HepG2 (cell line): ENCODE data around the gene ZNF620. TPM values are rescaled to one million over a fixed set of nuclear protein-coding genes. Genes with fewer than 3 reads are reported as not detected.
A peak's percentile ranks its signal among the peaks of the same experiment; 100 is the strongest.

Experiments
- BHLHE40 ChIP-seq: IDR thresholded peaks from 2 replicates; pipeline ENCODE4 v1.6.1; 2011; ENCODE audit warnings: low read length, improper control_type of control experiment
- FOSL2 ChIP-seq: sonication (generic); formaldehyde crosslinking; IDR thresholded peaks from 2 replicates; pipeline ENCODE4 v1.4.0; 2020; ENCODE audit warnings: missing genetic modification reagents
- HCFC1 ChIP-seq: fragments of 150-350 bp; IDR thresholded peaks from 2 replicates; pipeline ENCODE4 v1.6.1; 2014; ENCODE audit warnings: low read depth, low read length
- HMG20B ChIP-seq: conservative IDR thresholded peaks from 2 replicates; pipeline ENCODE4 v1.6.1; 2016; ENCODE audit warnings: missing genetic modification reagents, missing compliant biosample characterization
- HNRNPLL ChIP-seq: fragments of 200-400 bp; formaldehyde crosslinking; IDR thresholded peaks from 2 replicates; pipeline ENCODE4 v1.6.1; 2017; ENCODE audit warnings: mild to moderate bottlenecking, low read depth, low read length; ENCODE audit not compliant: poor library complexity, severe bottlenecking
- JDP2 ChIP-seq: sonication (generic); formaldehyde crosslinking; IDR thresholded peaks from 2 replicates; pipeline ENCODE4 v1.8.1; 2022; ENCODE audit warnings: missing genetic modification reagents, borderline replicate concordance
- KDM5A ChIP-seq: fragments of 200-600 bp; sonication (generic); IDR thresholded peaks from 2 replicates; pipeline ENCODE4 v1.7.0; 2018; ENCODE audit warnings: antibody characterized with exemption, mild to moderate bottlenecking, low read length, borderline replicate concordance
- MAFF ChIP-seq: IDR thresholded peaks from 2 replicates; pipeline ENCODE4 v1.6.1; 2011; ENCODE audit warnings: low read depth, low read length, improper control_type of control experiment
- MED1 ChIP-seq: sonication (generic); formaldehyde crosslinking; IDR thresholded peaks from 2 replicates; pipeline ENCODE4 v1.4.0; 2020; ENCODE audit warnings: missing genetic modification reagents
- MED8 ChIP-seq: sonication (generic); formaldehyde crosslinking; IDR thresholded peaks from 2 replicates; pipeline ENCODE4 v1.8.1; 2023; ENCODE audit warnings: mild to moderate bottlenecking, missing genetic modification reagents; ENCODE audit not compliant: insufficient replicate concordance
- MTA1 ChIP-seq: sonication (generic); formaldehyde crosslinking; IDR thresholded peaks from 2 replicates; pipeline ENCODE4 v1.4.0; 2020; ENCODE audit warnings: missing genetic modification reagents, mild to moderate bottlenecking, borderline replicate concordance
- RFX1 ChIP-seq: fragments of 450-650 bp; IDR thresholded peaks from 2 replicates; pipeline ENCODE4 v1.6.1; 2017
- RFXAP ChIP-seq: sonication (generic); formaldehyde crosslinking; IDR thresholded peaks from 2 replicates; pipeline ENCODE4 v1.4.0; 2020; ENCODE audit warnings: missing genetic modification reagents, borderline replicate concordance
- RXRB ChIP-seq: IDR thresholded peaks from 2 replicates; pipeline ENCODE4 v1.6.1; 2016; ENCODE audit warnings: borderline replicate concordance, missing genetic modification reagents, missing compliant biosample characterization
- SATB2 ChIP-seq: sonication (generic); formaldehyde crosslinking; IDR thresholded peaks from 2 replicates; pipeline ENCODE4 v1.5.0; 2020; ENCODE audit warnings: missing genetic modification reagents
- STAT5B ChIP-seq: sonication (generic); formaldehyde crosslinking; IDR thresholded peaks from 2 replicates; pipeline ENCODE4 v1.4.0; 2020; ENCODE audit warnings: missing genetic modification reagents
- TP53 ChIP-seq: sonication (generic); formaldehyde crosslinking; conservative IDR thresholded peaks from 2 replicates; pipeline ENCODE4 v1.4.0; 2020; ENCODE audit warnings: missing genetic modification reagents
- USF2 ChIP-seq, 2 experiments: sonication (generic) in 1 of 2; formaldehyde crosslinking in 1 of 2; IDR thresholded peaks; 2 replicates each; pipeline versions ENCODE4 v1.5.1 to v1.6.1; 2011 to 2020; ENCODE audit warnings: borderline replicate concordance in 1 of 2, low read depth in 1 of 2, low read length in 1 of 2, mild to moderate bottlenecking in 1 of 2, missing genetic modification reagents in 1 of 2, moderate library complexity in 1 of 2
- ZBTB21 ChIP-seq: sonication (generic); formaldehyde crosslinking; IDR thresholded peaks from 2 replicates; pipeline ENCODE4 v1.4.0; 2020; ENCODE audit warnings: missing genetic modification reagents
- ZNF30 ChIP-seq: sonication (generic); formaldehyde crosslinking; IDR thresholded peaks from 2 replicates; pipeline ENCODE4 v1.5.0; 2020; ENCODE audit warnings: mild to moderate bottlenecking, missing genetic modification reagents
- ZNF337 ChIP-seq: sonication (generic); formaldehyde crosslinking; IDR thresholded peaks from 2 replicates; pipeline ENCODE4 v1.5.1; 2020; ENCODE audit warnings: missing genetic modification reagents, low read depth, mild to moderate bottlenecking, borderline replicate concordance
- ZNF34 ChIP-seq: sonication (generic); formaldehyde crosslinking; IDR thresholded peaks from 2 replicates; pipeline ENCODE4 v1.4.0; 2020; ENCODE audit warnings: mild to moderate bottlenecking, missing genetic modification reagents, borderline replicate concordance
- ZNF512B ChIP-seq: sonication (generic); formaldehyde crosslinking; IDR thresholded peaks from 2 replicates; pipeline ENCODE4 v1.5.1; 2020; ENCODE audit warnings: missing genetic modification reagents, mild to moderate bottlenecking, borderline replicate concordance
- polyA plus RNA-seq, 8 experiments: library from polyadenylated mRNA; depleted of rRNA in 3 of 8; stranded (reverse) in 7 of 8; unstranded in 1 of 8; fragments of >200 nt; fragmentation: Illumina TruSeq in 4 of 8; extraction: Trizol in 4 of 8; gene quantifications; 2 replicates each; pipeline versions ENCODE4 v1.2.1 to v1.2.3, GENCODE V29; 2011 to 2016; ENCODE audit warnings: low read depth in 4 of 8, missing spikeins in 1 of 8, mixed read lengths in 1 of 8; ENCODE audit not compliant: insufficient read depth in 1 of 8
- total RNA-seq, 5 experiments: library from RNA; depleted of rRNA; stranded (reverse); fragments of >200 nt; fragmentation: Illumina TruSeq; extraction: Trizol; gene quantifications; 2 replicates each; pipeline ENCODE4 v1.2.3, GENCODE V29; 2016; ENCODE audit warnings: low read depth in 1 of 5
- TF ChIP-seq, protein P1 (sequence below): sonication (generic); formaldehyde crosslinking; IDR thresholded peaks from 2 replicates; pipeline ENCODE4 v1.4.0; 2020; ENCODE audit warnings: mild to moderate bottlenecking, missing genetic modification reagents, borderline replicate concordance

The ZNF620 gene
- total and polyA plus RNA-seq, 2 of the 13 experiments (the other 11 are each of a cell fraction or from before 2014, with no cell fraction given), result 2.3 to 12.2 TPM

DNA sequence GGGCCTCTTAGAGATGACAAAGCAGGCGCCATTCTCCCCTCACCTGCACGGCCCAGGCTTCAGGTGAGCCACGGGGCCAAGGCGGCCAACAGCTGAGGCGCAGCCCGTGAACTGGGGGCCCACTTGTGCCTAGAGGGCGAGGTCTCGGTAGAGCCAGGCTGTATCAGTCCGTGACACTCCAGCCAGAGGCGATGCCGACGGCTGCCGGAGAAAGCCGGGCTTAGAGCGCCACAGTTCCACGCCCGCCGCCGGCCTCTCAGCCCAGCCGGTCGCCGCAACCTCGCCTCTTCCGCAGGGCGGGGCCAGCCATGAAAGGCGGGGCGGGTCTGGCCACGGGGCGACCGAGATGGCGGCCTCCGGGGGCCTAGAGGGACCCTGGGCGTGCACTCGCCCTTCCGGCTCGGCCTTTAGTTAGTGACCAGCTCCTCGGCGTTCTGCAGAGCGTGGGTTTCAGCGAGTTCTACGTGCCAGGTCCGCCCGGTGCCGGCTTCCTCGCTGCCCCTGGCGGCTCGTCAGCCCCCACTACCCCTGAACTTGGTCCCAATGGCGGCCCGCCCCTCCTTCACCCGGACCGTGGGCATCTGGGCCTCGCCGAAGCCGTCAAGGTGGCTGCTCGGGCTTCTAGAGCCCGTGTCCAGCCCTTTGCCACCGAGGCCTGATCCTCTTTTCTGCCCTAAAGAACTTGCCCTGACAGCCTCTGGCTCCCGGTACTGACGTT is 18.9 kb downstream of the ZNF620 start, which contains the start of gene ZNF621 (continued):
- TF ChIP-seq RFXAP (CRISPR knock-in tag), result peak; percentile 57; the same call in 1 of the 2 replicates
- peak; percentile 43 for TF ChIP-seq FOSL2 (CRISPR knock-in tag)
- TF ChIP-seq TP53 (CRISPR knock-in tag), result peak; percentile 74; the same call in 1 of the 2 replicates
- TF ChIP-seq, protein P1, sequence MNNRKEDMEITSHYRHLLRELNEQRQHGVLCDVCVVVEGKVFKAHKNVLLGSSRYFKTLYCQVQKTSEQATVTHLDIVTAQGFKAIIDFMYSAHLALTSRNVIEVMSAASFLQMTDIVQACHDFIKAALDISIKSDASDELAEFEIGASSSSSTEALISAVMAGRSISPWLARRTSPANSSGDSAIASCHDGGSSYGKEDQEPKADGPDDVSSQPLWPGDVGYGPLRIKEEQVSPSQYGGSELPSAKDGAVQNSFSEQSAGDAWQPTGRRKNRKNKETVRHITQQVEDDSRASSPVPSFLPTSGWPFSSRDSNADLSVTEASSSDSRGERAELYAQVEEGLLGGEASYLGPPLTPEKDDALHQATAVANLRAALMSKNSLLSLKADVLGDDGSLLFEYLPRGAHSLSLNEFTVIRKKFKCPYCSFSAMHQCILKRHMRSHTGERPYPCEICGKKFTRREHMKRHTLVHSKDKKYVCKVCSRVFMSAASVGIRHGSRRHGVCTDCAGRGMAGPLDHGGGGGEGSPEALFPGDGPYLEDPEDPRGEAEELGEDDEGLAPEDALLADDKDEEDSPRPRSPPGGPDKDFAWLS (CRISPR knock-in tag), result no peak
- TF ChIP-seq ZNF512B (CRISPR knock-in tag), result no peak
- no peak for TF ChIP-seq USF2 (IDR thresholded peaks at IDR 0.05; ENCODE audit: low read depth, low read length)
- no peak for TF ChIP-seq USF2 (CRISPR knock-in tag; IDR thresholded peaks at IDR 0.05; ENCODE audit: borderline replicate concordance)
- 0 out of 2 replicates have a peak, but pooled peaks have one; percentile 46 for TF ChIP-seq ZNF34 (CRISPR knock-in tag)
- TF ChIP-seq MED8 (CRISPR knock-in tag), result peak; percentile 90
- peak; percentile 46; the same call in 1 of the 2 replicates for TF ChIP-seq MTA1 (CRISPR knock-in tag)
- no peak for TF ChIP-seq ZNF337 (CRISPR knock-in tag)
- no peak for TF ChIP-seq HMG20B
- peak; percentile 74 for TF ChIP-seq HNRNPLL
- no peak for TF ChIP-seq RFX1
- TF ChIP-seq HCFC1, result peak; percentile 47; the same call in 1 of the 2 replicates
- no peak for TF ChIP-seq BHLHE40
- TF ChIP-seq STAT5B (CRISPR knock-in tag), result no peak
- TF ChIP-seq ZNF30 (CRISPR knock-in tag), result no peak
- no peak for TF ChIP-seq JDP2 (CRISPR knock-in tag)
- TF ChIP-seq ZBTB21 (CRISPR knock-in tag), result no peak
- TF ChIP-seq KDM5A, result peak; percentile 88
- no peak for TF ChIP-seq MAFF
- TF ChIP-seq RXRB (CRISPR knock-in tag), result no peak; the same call in 1 of the 2 replicates
- TF ChIP-seq MED1 (CRISPR knock-in tag), result peak; percentile 80
- no peak; the same call in 1 of the 2 replicates for TF ChIP-seq SATB2 (CRISPR knock-in tag)
